HepG2 (cell line): ENCODE data around the gene BCAS3. TPM values are rescaled to one million over a fixed set of nuclear protein-coding genes. Genes with fewer than 3 reads are reported as not detected.

Experiments
- ATF3 ChIP-seq: sonication (generic); formaldehyde crosslinking; IDR thresholded peaks from 2 replicates; pipeline ENCODE4 v1.4.0; 2020; ENCODE audit warnings: missing genetic modification reagents
- DPF2 ChIP-seq: sonication (generic); formaldehyde crosslinking; IDR thresholded peaks from 2 replicates; pipeline ENCODE4 v1.4.0; 2020; ENCODE audit warnings: mild to moderate bottlenecking, low read depth, missing genetic modification reagents, borderline replicate concordance
- ETV5 ChIP-seq: IDR thresholded peaks from 2 replicates; pipeline ENCODE4 v1.6.1; 2018; ENCODE audit warnings: missing biosample characterization, missing genetic modification reagents, inconsistent platforms, borderline replicate concordance
- FOXO1 ChIP-seq: sonication (generic); formaldehyde crosslinking; IDR thresholded peaks from 2 replicates; pipeline ENCODE4 v1.4.0; 2020; ENCODE audit warnings: missing genetic modification reagents
- HMG20B ChIP-seq: conservative IDR thresholded peaks from 2 replicates; pipeline ENCODE4 v1.6.1; 2016; ENCODE audit warnings: missing genetic modification reagents, missing compliant biosample characterization
- JUN ChIP-seq: sonication (generic); formaldehyde crosslinking; IDR thresholded peaks from 2 replicates; pipeline ENCODE4 v1.4.0; 2020; ENCODE audit warnings: mild to moderate bottlenecking, missing genetic modification reagents
- KDM3A ChIP-seq: IDR thresholded peaks from 2 replicates; pipeline ENCODE4 v1.6.1; 2018; ENCODE audit warnings: low read depth, missing compliant biosample characterization
- MLX ChIP-seq: IDR thresholded peaks from 2 replicates; pipeline ENCODE4 v1.6.1; 2016
- NCOA2 ChIP-seq: sonication (generic); formaldehyde crosslinking; IDR thresholded peaks from 2 replicates; pipeline ENCODE4 v1.8.0; 2022; ENCODE audit warnings: inconsistent platforms
- PITX1 ChIP-seq: sonication (generic); formaldehyde crosslinking; IDR thresholded peaks from 2 replicates; pipeline ENCODE4 v1.5.1; 2020; ENCODE audit warnings: mild to moderate bottlenecking, missing genetic modification reagents
- RERE ChIP-seq: IDR thresholded peaks from 2 replicates; pipeline ENCODE4 v1.6.1; 2016; ENCODE audit warnings: low read depth, missing genetic modification reagents, missing compliant biosample characterization
- RXRA ChIP-seq: sonication (generic); formaldehyde crosslinking; IDR thresholded peaks from 2 replicates; pipeline ENCODE4 v1.5.1; 2020; ENCODE audit warnings: missing genetic modification reagents
- SKI ChIP-seq: fragments of 450-650 bp; IDR thresholded peaks from one replicate; pipeline ENCODE4 v1.6.1; 2018; ENCODE audit warnings: mild to moderate bottlenecking; ENCODE audit not compliant: partially characterized antibody
- SNAI1 ChIP-seq: sonication (generic); formaldehyde crosslinking; IDR thresholded peaks from 2 replicates; pipeline ENCODE4 v1.5.0; 2020; ENCODE audit warnings: mild to moderate bottlenecking, missing genetic modification reagents, borderline replicate concordance
- SOX5 ChIP-seq: IDR thresholded peaks from 2 replicates; pipeline ENCODE4 v1.6.1; 2016; ENCODE audit warnings: borderline replicate concordance
- ZBTB7B ChIP-seq: sonication (generic); formaldehyde crosslinking; IDR thresholded peaks from 2 replicates; pipeline ENCODE4 v1.4.0; 2020; ENCODE audit warnings: missing genetic modification reagents
- ZKSCAN8 ChIP-seq: IDR thresholded peaks from 2 replicates; pipeline ENCODE4 v1.6.1; 2016; ENCODE audit warnings: borderline replicate concordance, missing genetic modification reagents, missing compliant biosample characterization
- ZNF331 ChIP-seq: sonication (generic); formaldehyde crosslinking; IDR thresholded peaks from 2 replicates; pipeline ENCODE4 v1.4.0; 2020; ENCODE audit warnings: missing genetic modification reagents
- ZNF597 ChIP-seq: sonication (generic); formaldehyde crosslinking; IDR thresholded peaks from 2 replicates; pipeline ENCODE4 v1.5.0; 2020; ENCODE audit warnings: missing genetic modification reagents
- ZSCAN31 ChIP-seq: sonication (generic); formaldehyde crosslinking; IDR thresholded peaks from 2 replicates; pipeline ENCODE4 v1.5.0; 2020; ENCODE audit warnings: low read depth, mild to moderate bottlenecking, missing genetic modification reagents
- polyA plus RNA-seq, 8 experiments: library from polyadenylated mRNA; depleted of rRNA in 3 of 8; stranded (reverse) in 7 of 8; unstranded in 1 of 8; fragments of >200 nt; fragmentation: Illumina TruSeq in 4 of 8; extraction: Trizol in 4 of 8; gene quantifications; 2 replicates each; pipeline versions ENCODE4 v1.2.1 to v1.2.3, GENCODE V29; 2011 to 2016; ENCODE audit warnings: low read depth in 4 of 8, missing spikeins in 1 of 8, mixed read lengths in 1 of 8; ENCODE audit not compliant: insufficient read depth in 1 of 8
- total RNA-seq, 5 experiments: library from RNA; depleted of rRNA; stranded (reverse); fragments of >200 nt; fragmentation: Illumina TruSeq; extraction: Trizol; gene quantifications; 2 replicates each; pipeline ENCODE4 v1.2.3, GENCODE V29; 2016; ENCODE audit warnings: low read depth in 1 of 5

The BCAS3 gene
- total and polyA plus RNA-seq, 2 of the 13 experiments (the other 11 are each of a cell fraction or from before 2014, with no cell fraction given): 10.7 to 11.2 TPM

GRCh38 chr17:61426482-61427304 lies 749.0 kb downstream of the BCAS3 start (continued):
- TF ChIP-seq RERE (0 out of 2 replicates have a peak, but pooled peaks have one; percentile 48), SKI (peak; percentile 13), ETV5 (peak; percentile 43; the same call in 1 of the 2 replicates), PITX1 (no peak), ZKSCAN8 (CRISPR knock-in tag) (0 out of 2 replicates have a peak, but pooled peaks have one; percentile 29), SNAI1 (CRISPR knock-in tag) (0 out of 2 replicates have a peak, but pooled peaks have one; percentile 18), FOXO1 (CRISPR knock-in tag) (peak; percentile 30; the same call in 1 of the 2 replicates), KDM3A (CRISPR knock-in tag) (0 out of 2 replicates have a peak, but pooled peaks have one; percentile 6), NCOA2 (peak; percentile 67), RXRA (0 out of 2 replicates have a peak, but pooled peaks have one; percentile 8), JUN (CRISPR knock-in tag) (peak; percentile 86), ZNF331 (0 out of 2 replicates have a peak, but pooled peaks have one; percentile 19), DPF2 (CRISPR knock-in tag) (peak; percentile 52), ATF3 (CRISPR knock-in tag) (peak; percentile 89), HMG20B (CRISPR knock-in tag) (peak; percentile 51; the same call in 1 of the 2 replicates), MLX (CRISPR knock-in tag) (peak; percentile 48; the same call in 1 of the 2 replicates), ZBTB7B (CRISPR knock-in tag) (0 out of 2 replicates have a peak, but pooled peaks have one; percentile 48), ZSCAN31 (no peak), SOX5 (peak; percentile 50; the same call in 1 of the 2 replicates), ZNF597 (CRISPR knock-in tag) (no peak)
